Measurements from ENCODE around the gene PLCB4. TPM values are rescaled to one million over a fixed set of nuclear protein-coding genes. Genes with fewer than 3 reads are reported as not detected.

Gene PLCB4
- total RNA-seq, 1 donor from 2014 or later, result 12.0 TPM

GRCh38 chr20:9108260-9108659 lies 39.4 kb downstream of the PLCB4 start:
- Histone ChIP-seq H3K36me3 (no peaks in the 10 kb centered on the region), H3K4me3 (no peak overlapping the region), H3K9me3 (no peaks in the 10 kb centered on the region), H3K27ac (no peak overlapping the region), H3K27me3 (no peaks in the 10 kb centered on the region), H3K4me1 (no peaks in the 10 kb centered on the region)
- DNase-seq (ENCODE audit: extremely low spot score in 2 of 2), result no peak
- intact Hi-C loops (cut with DNase I), result no loop called here
- TF ChIP-seq CTCF (IDR thresholded peaks at IDR 0.05), result no peak

GRCh38 chr20:9109566-9109965 lies 40.7 kb downstream of the PLCB4 start:
- Histone ChIP-seq H3K36me3 (no peaks in the 10 kb centered on the region), H3K4me3 (no peak overlapping the region), H3K27me3 (no peaks in the 10 kb centered on the region), H3K4me1 (no peaks in the 10 kb centered on the region), H3K27ac (no peak overlapping the region), H3K9me3 (no peaks in the 10 kb centered on the region)
- intact Hi-C loops (cut with DNase I), result no loop called here
- TF ChIP-seq POLR2A (IDR thresholded peaks at IDR 0.05) (no peak), CTCF (IDR thresholded peaks at IDR 0.05) (no peak), POLR2AphosphoS5 (IDR thresholded peaks at IDR 0.05; ENCODE audit: insufficient read depth in 1 of 2, low read depth in 1 of 2) (no peak)
- DNase-seq (ENCODE audit: extremely low spot score in 2 of 2), result no peak

GRCh38 chr20:9110365-9110764 lies 41.5 kb downstream of the PLCB4 start:
- Histone ChIP-seq H3K27me3 (no peaks in the 10 kb centered on the region), H3K9me3 (no peaks in the 10 kb centered on the region), H3K4me3 (no peak overlapping the region), H3K36me3 (no peaks in the 10 kb centered on the region), H3K4me1 (no peaks in the 10 kb centered on the region), H3K27ac (no peak overlapping the region)
- intact Hi-C loops (cut with DNase I), result no loop called here
- no peak for DNase-seq (ENCODE audit: extremely low spot score in 2 of 2)
- TF ChIP-seq CTCF (IDR thresholded peaks at IDR 0.05) (no peak), POLR2A (IDR thresholded peaks at IDR 0.05) (no peak), POLR2AphosphoS5 (IDR thresholded peaks at IDR 0.05; ENCODE audit: insufficient read depth in 1 of 2, low read depth in 1 of 2) (no peak)

GRCh38 chr20:9110916-9111432 lies 42.1 kb downstream of the PLCB4 start:
- no peak overlapping the region for H3K4me3 ChIP-seq
- H3K36me3 ChIP-seq, result no peaks in the 10 kb centered on the region
- H3K9me3 ChIP-seq, result no peaks in the 10 kb centered on the region
- H3K27ac ChIP-seq, result no peak overlapping the region
- intact Hi-C loops (cut with DNase I), result no loop called here
- no peaks in the 10 kb centered on the region for H3K27me3 ChIP-seq
- no peak for DNase-seq (ENCODE audit: extremely low spot score in 2 of 2)
- no peak for TF ChIP-seq POLR2A (IDR thresholded peaks at IDR 0.05)
- TF ChIP-seq POLR2AphosphoS5 (IDR thresholded peaks at IDR 0.05; ENCODE audit: insufficient read depth in 1 of 2, low read depth in 1 of 2), result no peak
- TF ChIP-seq CTCF (IDR thresholded peaks at IDR 0.05), result no peak
- H3K4me1 ChIP-seq, result no peaks in the 10 kb centered on the region

- TF ChIP-seq POLR2AphosphoS5 (IDR thresholded peaks at IDR 0.05; ENCODE audit: insufficient read depth in 1 of 2, low read depth in 1 of 2) (no peak), POLR2A (IDR thresholded peaks at IDR 0.05) (no peak), CTCF (IDR thresholded peaks at IDR 0.05) (no peak)
- Histone ChIP-seq H3K27ac (no peak overlapping the region), H3K4me3 (no peak overlapping the region), H3K36me3 (no peaks in the 10 kb centered on the region), H3K4me1 (no peaks in the 10 kb centered on the region), H3K9me3 (no peaks in the 10 kb centered on the region), H3K27me3 (no peaks in the 10 kb centered on the region)
- intact Hi-C loops (cut with DNase I), result no loop called here
- no peak for DNase-seq (ENCODE audit: extremely low spot score in 2 of 2)
Observed at GRCh38 chr20:9112541-9113515, 43.9 kb downstream of the PLCB4 start.

Measured in vagina (tissue), 2 donors.